Measurements from ENCODE around the gene ATF7IP2.
"Not testable (repeated sequence)": the region's sequence is repeated elsewhere in the genome, so short reads cannot be mapped to it uniquely, and the experiment has no call there.

ATF7IP2 gene, protein sequence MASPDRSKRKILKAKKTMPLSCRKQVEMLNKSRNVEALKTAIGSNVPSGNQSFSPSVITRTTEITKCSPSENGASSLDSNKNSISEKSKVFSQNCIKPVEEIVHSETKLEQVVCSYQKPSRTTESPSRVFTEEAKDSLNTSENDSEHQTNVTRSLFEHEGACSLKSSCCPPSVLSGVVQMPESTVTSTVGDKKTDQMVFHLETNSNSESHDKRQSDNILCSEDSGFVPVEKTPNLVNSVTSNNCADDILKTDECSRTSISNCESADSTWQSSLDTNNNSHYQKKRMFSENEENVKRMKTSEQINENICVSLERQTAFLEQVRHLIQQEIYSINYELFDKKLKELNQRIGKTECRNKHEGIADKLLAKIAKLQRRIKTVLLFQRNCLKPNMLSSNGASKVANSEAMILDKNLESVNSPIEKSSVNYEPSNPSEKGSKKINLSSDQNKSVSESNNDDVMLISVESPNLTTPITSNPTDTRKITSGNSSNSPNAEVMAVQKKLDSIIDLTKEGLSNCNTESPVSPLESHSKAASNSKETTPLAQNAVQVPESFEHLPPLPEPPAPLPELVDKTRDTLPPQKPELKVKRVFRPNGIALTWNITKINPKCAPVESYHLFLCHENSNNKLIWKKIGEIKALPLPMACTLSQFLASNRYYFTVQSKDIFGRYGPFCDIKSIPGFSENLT

DNA sequence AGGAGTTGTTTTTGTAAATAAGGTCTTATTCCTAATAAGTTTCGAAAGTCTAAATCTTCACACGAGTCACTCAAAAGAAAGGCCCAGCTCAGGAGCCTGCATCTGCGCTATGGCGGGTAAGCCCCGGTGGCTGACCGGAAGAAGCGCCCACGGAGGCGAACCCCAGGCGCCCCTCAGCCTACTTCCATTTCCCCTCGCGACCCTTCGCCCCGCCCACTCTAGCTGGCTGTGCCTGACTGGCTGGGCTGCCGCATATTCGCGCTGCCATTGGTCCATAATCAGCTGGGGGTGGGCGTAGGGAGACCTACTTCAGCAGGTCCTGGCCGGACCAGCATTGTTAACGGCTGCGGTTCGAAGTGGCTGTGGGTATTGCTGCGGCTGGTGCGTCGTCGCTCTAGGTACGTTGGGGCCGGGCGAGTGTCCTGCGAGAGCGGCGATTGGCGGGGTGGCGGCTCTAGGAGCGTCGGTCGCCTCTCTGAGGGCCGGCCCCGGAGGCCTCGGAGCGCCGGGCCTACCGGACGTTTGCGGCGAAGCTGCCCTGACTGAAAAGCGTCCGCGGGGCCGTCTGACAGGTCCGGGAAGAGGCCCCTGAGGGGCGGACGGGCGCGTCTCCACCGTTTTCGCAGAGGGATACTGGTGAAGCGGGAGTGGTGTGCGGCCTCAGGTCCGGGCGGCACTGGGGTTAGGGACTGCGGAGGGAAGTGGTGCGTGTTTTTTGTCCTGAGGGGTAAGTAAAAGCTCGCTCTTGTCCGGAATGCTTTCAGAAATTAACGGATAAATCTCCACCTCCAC, at the start of gene ATF7IP2:
Gene ATF7IP2, plus strand, starts transcription at position 337 of the 792 bp plus-strand sequence. CDS start 44,560 bp downstream, outside the sequence.
- no peak for DNase-seq

DNA sequence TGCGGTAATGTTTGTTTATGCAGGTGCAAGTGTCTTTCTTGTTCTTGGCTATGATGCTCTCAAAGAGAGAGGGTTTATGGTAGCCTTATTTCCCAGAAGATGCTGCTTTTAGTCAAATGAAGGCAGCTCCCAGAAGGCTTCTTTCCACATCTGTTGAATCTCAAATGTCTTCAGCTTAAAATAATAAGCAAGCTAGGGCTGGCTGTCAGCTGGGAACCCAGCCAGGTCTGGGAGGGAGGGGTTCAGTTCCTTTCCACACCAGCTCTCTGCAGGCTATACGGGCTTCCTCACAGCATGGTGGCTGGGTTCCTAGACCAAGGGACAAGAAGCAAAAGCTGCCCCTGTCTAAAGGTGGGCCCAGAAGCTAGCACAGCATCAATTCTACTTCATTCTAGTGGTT, 47.4 kb upstream of the ATF7IP2 start:
- DNase-seq: no peak

DNA sequence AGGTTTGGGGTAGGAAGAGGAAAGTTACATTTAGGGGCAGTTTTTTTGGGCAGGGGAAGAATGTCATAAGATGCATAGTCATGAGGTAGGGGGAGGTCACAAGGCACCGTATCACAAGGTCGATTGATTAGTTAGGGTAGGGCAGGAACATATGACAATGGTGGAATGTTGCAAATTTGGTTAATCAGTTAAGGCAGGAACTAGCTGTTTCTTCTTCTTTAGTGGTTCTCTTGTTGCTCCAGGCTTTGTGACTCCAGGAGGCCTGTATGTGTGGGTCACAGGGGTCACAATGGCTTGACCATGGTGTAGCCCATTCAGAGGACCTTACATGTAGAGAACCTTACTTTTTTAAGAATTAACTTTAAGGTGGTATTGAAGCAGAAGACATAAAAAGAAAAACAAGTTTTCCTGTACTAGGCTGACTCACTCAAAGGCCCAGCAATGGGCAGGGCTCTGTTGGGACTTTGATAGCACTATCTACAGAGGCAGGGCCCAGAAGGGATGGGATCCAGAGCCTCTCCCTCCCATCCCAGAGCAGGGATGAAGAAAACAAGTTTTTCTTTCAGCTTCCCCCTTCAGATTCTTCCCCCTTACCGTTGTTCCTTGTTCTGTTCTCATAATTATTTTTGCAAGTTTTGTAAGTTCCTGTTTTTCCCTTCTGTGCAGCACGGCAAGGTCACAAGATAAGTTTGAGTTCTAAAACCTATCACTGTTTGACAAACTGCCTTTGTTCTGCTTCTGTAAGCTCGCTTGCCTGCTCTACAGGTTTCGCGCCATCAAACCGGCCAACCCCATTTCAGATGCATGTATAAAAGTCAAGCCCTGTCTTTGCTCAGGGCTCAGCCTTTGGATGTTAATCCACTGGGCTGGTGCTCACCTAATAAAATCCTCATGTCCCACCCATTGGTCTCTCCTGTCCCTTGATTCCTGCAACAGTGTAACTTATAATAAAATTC, 45.8 kb upstream of the ATF7IP2 start:
- DNase-seq: no peak

DNA sequence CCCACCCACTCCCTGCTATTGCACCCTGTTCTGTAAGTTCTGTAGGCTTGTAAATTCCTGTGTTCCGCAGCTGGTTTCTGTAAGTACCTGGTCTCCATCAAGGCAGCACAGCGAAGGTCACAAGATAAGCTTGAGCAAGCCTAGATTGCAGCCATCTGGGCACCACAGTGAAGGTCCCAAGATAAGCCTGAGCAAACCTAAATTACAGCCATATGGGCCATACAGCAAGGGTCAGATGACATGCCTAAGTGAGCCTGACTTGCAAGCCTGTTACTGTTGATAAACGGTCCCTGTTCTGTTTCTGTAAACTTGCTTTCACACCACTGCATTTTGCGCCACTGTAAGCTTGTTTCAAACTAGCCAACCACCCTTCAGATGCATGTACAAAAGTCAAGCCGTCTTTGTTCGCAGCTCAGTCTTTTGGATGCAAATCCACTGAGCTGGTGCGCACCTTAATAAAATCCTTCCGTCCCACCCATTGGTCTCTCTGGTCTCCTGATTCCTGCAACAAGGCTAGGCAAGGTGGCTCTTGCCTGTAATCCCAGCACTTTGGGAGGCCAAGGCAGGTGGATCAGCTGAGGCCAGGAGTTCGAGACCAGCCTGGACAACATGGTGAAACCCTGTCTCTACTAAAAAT, 42.6 kb upstream of the ATF7IP2 start:
- DNase-seq: no peak

DNA sequence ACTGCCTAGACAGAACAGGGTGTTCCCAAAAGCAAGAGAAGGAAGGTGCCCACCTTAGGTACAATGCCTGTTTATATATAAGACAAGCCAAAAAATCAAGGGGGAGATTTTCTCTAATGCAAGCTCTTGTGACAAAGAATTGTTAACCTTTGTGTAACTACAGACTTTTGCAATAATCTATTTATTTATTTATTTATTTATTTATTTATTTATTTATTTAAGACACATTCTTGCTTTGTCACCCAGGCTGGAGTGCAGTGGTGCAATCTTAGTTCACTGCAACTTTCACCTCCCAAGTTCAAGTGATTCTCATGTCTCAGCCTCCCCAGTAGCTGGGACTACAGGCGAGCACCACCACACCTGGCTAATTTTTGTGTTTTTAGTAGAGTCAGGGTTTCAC, 41.2 kb upstream of the ATF7IP2 start:
- DNase-seq: not testable (repeated sequence)

DNA sequence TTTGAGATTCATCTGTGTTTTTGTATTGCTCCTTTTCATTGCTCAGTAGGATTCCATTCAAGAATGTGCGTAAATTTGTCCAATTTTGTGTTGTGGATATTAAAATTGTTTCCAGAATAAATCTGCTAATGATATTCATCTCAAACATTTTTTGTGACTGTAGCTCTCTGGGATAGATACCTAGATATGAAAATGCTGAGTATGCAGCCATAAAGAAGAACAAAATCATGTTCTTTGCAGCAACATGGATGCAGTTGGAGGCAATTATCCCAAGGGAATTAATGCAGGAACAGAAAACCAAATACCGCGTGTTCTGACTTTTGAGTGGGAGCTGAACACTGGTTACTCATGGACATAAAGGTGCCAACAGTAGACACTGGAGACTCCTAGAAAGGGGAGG, 40.2 kb upstream of the ATF7IP2 start:
- DNase-seq: no peak

DNA sequence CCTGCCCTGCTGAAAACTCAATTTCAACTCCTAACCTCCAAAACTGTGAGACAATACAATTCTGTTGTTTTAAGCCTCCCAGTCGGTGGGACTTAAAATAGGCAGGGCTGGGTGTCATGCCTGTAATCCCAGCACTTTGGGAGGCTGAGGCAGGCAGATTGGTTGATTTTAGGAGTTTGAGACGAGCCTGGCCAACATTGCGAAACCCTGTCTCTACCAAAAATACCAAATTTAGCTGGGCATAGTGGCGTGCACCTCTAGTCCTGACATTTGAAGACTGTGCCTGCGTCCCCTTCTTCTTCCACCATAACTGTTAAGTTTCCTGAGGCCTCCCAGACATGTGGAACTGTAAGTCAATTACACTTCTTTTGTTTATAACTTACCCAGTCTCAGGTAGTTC, 36.0 kb upstream of the ATF7IP2 start:
- no peak for DNase-seq

DNA sequence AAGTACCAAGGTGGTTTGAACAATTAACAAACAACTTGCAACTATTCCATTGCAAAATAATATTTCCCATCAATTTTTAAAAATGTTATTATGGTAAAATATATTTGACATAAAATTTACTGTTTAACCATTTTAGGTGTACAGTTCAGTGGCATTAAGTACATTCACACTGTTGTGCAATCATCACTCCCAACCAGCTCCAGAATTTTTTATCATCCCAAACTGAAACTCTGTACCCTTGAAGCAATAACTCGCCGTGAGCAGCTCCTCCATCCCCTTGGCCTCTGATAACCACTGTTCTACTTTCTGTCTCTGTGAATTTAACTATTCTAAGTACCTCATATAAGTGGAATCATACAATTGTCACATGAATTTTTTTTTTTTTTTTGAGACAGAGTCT, 33.6 kb upstream of the ATF7IP2 start:
- DNase-seq: no peak

DNA sequence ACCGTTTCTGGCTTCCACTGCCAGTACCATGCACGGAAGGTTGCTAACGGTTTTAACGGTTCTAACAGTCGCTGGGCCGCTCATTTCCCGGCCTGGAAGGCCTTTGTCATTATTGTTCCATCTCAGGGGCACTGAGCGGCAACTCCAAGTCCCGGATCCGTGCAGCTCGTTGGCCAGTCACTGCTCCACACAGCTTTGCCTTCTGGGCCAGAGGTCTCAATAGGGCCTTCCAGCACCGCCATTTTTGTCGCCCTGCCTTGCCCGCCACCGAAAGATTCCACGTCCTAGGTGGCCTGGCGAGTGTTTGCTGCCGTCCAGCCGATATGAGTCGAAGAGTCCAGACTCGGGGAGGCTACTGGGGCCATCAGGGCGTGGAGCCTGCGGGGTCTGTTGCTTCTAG, 30.3 kb upstream of the ATF7IP2 start:
- no peak for DNase-seq

DNA sequence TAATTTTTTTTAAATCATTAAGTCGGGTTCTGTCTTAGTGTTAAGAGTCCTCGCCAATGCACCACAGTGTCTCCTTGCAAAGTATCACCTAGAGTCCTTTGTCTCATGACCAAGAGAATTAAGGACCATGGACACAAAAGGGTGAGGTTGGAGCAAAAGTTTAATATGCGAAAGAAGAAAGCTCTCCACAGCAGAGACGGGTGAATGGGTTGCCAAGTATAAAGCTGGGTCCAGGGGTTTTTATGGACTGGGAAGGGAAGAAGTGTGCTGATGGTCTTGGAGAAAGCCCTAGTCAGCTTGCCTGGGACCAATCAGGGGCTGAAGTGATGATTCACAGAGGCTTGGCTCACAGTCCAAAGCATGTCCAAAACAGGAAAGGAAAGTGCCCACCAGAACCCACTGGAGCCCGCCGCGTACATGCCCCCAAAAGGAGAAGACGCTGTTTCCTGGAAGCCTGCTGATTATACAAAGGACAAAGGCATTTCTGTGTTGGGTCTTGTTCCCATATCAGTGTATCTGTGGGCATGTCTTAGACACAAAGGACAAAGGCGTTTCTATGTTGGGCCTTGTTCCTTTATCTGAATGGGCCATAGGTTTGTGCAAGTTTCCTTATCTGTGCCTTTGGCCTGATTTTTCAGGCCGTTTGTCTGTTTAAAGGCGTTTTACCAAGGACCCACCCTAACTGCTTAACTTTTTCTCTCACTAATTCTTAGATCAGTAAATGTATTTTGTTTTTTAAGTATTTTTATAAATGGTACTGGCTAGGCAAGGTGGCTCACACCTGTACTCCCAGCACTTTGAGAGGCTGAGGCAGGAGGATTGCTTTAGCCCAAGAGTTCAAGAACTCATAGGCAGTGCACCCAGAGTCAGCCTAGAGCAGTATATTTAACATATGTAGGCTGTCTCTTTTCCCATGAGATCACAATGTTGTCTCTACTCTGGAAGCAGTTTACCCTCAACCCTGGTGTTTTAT, 28.7 kb upstream of the ATF7IP2 start:
- DNase-seq: no peak

DNA sequence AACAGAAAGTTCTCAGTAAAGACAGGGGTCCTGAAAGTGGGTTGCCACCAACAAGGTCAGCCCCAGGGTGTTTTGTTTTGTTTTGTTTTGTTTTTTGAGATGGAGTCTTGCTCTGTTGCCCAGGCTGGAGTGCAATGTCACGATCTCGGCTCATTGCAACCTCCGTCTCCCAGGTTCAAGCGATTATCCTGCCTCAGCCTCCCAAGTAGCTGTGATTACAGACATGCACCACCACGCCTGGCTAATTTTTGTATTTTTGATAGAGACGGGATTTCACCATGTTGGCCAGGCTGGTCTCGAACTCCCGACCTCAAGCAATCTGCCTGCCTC, 24.1 kb upstream of the ATF7IP2 start:
- DNase-seq: not testable (repeated sequence)

DNA sequence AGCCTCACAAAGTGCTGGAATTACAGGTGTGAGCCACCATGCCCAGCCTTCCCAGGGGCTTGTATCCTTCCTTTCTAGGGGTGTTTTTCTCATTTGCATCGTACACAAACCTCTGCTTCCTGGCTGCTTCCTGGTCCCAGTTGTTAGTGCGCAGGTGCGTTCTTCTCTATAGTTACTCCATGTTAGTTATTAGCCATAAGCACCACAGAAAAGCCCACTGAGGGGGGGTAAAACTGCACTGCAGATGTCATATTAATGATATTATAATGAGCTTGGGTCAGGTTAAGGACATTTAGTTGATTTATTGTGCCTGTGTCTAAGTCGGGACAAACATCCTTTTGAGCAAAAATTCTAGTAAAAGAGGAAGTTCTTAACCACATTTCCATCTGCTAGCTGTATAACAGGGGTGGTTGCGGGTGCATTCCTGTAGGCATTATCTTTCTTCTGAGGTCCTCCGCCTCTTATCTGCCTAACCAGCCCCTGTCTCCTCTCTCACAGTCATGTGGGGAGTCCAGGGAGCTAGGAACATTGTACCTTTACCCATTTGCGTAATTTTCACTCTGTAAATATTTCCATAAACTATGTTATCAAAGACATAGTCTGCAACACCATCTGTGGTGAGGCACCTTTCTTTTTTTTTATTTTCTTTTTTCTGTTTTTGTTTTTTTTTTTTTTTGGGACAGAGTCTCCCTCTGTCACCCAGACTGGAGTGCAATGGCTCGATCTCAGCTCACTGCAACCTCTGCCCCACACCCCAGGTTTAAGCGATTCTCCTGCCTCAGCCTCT, 23.6 kb upstream of the ATF7IP2 start:
- no peak for DNase-seq

DNA sequence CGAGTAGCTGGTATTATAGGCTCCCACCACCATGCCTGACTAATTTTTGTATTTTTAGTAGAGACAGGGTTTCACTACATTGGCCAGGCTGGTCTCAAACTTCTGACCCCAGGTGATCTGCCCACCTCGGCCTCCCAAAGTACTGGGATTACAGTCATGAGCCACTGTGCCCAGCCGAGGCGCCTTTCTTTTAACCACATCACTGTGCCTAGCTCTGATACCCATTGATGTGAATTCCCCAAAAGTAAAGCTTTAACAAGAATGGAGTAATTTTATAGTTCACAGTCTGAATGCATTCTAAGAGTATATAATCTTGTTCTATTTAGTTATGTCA, 23.0 kb upstream of the ATF7IP2 start:
- not testable (repeated sequence) for DNase-seq

DNA sequence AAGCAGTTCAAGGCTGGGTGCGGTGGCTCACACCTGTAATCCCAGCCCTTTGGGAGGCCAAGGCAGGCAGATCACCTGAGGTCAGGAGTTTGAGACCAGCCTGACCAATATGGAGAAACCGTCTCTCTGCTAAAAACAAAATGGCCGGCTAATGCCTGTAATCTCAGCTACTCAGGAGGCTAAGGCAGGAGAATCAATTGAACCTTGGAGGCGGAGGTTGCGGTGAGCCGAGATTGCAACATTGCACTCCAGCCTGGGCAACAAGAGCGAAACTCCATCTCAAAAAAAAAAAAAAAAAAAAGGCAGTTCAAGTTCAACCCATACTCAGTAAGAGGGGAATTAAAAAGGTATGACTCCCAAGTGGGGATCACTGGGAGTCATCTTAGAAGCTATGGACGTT, 19.2 kb upstream of the ATF7IP2 start:
- not testable (repeated sequence) for DNase-seq

DNA sequence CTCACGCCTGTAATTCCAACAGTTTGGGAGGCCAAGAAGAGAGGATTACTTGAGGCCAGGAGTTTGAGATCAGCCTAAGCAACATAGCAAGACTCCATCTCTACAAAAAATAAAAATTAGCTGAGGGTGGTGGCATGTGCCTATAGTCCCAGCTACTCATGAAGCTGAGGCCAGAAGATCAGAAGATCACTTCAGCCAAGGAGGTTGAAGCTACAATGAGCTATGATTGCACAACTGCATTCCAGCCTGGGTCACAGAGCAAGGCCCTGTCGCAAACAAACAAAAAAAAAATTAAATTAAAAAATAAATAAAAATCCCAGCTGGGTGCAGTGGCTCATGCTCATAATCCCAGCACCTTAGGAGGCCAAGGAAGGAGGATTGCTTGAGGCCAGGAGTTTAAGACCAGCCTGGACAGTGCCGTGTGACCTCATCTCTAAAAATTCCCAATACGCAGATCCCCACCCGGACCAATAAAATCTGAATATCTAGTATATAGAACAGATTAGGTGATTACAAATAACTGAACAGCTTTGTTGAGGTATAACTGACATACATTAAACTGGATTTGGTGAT, 18.2 kb upstream of the ATF7IP2 start:
- no peak for DNase-seq

DNA sequence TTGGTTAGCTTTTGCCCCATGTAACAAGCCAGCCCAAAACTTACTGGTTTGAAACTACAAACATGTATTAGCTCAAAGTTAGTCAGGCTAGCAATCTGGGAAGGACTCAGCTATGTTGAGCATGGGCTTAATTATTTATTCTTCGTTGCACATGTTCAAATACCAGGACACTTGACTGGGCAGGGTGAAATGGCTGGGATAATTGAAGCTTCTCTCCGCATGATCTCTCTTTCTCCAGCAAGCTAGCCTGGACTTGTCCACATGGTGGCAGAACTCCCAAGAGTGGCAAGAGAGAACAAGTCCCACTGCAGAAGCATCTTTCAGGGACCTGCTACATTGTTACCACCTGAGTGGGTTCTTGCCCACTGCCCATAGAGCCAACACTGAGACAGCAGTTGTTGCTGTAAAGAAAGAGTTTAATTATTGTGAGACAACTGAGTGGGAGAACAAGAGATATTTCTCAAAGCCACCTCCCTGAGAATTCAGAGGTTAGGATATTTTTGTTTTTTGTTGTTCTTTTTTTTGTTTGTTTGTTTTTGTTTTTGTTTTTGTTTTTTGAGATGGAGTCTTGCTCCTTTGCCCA, 16.8 kb upstream of the ATF7IP2 start:
- no peak for DNase-seq

DNA sequence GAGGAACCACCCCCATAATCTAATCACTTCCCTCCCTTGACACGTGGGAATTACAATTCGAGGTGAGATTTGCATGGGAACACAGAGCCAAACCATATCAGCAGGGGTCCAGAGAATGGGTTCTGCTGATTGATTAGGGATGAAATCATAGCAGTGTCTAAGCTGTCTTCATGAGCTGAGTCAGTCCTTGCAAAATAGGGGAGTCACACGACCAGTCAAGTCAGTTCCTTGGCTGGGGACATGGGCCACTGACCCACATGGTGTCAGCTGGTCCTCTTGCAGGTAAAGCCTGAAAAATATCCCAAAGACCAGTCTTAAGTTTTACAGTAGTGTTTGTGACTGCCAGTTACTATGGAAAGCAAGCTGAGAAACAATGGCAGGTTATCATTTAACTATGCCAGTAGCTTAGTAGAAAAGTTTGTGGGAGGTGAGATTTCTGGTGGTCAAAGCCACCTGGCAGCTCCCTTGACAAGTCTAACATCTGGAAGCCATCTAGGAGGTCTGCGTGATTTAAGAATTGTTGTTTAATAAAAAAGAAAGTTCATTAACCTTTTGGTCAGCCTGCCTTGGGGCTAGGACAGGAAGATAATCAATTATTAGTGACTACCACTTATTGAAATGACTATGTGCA, 15.7 kb upstream of the ATF7IP2 start:
- no peak for DNase-seq

DNA sequence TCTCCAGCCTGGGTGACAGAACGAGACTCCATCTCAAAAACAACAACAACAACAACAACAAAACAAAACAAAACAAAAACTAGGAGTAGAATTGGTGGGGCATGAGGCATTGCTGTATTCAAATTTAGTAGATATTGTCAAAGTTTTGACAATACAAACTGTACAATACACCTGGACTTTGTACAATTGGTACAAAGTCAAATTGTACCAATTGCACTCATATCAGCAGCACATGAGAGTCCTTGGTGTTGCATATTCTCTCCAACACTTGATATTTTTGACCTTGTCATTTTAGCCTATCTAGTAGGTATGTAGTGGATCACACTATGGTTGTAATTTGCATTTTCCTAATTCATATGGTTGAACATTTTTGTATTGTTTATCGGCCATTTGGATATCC, 14.3 kb upstream of the ATF7IP2 start:
- DNase-seq: no peak

DNA sequence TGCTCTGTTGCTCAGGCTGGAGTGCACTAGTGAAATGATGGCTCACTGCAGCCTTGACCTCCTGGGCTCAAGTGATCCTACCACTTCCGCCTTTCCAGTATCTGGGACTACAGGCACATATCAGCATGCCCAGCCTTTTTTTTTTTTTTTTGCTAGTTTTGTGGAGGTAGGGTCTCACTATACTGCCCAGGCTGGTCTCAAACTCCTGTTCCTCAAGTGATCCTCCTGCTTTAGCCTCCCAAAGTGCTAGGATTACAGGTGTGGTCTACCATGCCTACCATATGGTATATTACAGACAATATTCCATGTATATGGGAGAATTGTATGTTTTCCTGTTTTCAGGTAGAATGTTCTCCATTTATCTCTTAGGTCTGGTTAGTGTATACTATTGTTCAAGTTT, 12.3 kb upstream of the ATF7IP2 start:
- no peak for DNase-seq
